ENCODE results near the gene MAPK8IP3.

The MAPK8IP3 gene

DNA sequence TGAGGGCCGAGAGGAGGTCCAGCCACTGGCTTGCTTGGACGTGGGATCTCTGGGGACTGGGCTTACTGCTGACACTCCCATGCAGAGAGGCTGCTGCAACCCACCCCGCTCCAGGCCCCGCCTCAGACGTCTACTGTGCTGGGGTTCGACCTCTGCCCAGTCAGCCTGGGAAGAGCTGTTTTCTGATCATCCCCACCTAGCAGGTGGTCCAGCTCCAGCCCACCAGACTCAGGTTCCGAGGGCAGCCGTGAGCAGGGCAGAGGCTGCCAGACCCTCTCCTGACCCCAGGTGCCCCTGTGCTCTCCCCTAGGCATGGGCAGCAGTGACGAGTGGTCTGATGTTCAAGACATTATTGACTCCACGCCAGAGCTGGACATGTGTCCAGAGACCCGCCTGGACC, 41.9 kb downstream of the MAPK8IP3 start:
- H3K36me3 Mint-ChIP-seq (ENCODE audit: low read depth), result peaks cover 86% of the 10 kb centered on the region
- H3K27ac Mint-ChIP-seq, result no peak overlapping the region
- H3K27me3 Mint-ChIP-seq, result no peaks in the 10 kb centered on the region
- no peaks in the 10 kb centered on the region for H3K4me1 Mint-ChIP-seq (ENCODE audit: low read depth)
- DNase-seq, result no peak
- no peaks in the 10 kb centered on the region for H3K9me3 Mint-ChIP-seq
- H3K4me3 Mint-ChIP-seq, result no peak overlapping the region

DNA sequence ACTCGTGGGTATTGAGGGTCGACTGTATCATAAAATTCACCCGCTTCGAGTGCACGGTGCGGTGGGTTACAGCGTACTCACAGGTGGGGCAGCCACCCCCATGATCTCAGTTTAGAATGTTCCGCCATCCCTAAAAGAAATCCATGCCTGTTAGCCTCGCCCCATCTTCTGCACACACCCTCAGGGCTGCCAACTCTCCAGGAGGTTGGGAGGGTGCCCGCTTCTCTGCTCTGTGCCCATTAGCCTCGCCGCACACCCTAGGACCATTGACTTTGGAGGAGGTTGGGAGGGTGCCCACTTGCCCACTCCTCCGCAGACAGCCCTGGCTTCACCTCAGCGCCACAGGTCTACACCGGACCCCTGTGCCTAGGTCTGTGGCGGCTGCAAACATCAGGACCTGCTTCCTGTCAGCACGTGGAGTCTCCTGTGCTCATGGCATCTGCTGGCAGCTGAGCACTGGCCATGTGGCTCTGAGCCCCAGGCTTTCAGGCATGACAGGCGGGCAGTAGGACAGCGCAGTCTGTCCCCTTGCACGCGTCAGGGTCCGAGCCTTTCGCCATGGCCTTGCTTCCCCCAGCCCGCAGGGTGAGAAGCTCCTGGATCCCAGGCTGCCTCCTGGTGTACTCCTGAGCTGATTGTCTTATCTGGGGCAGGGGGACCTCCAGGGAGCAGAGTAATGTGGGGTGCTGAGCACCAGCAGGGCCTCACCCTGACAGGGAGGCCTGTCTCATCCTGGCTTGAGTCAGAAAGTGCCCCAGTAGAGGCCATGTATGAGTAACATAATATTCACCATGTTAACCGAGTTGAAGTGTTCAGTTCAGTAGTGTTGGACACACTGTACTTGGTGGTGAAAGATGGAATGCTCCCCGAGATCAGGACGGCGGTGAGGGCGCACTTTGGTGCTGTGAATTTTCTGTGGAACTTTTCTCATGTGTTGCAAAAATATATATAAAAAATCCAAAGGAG, 43.4 kb downstream of the MAPK8IP3 start:
- H3K4me3 Mint-ChIP-seq, result no peak overlapping the region
- no peak for DNase-seq
- H3K9me3 Mint-ChIP-seq, result no peaks in the 10 kb centered on the region
- H3K4me1 Mint-ChIP-seq (ENCODE audit: low read depth), result no peaks in the 10 kb centered on the region
- no peak overlapping the region for H3K27ac Mint-ChIP-seq
- no peaks in the 10 kb centered on the region for H3K27me3 Mint-ChIP-seq
- H3K36me3 Mint-ChIP-seq (ENCODE audit: low read depth), result peaks cover 84% of the 10 kb centered on the region

DNA sequence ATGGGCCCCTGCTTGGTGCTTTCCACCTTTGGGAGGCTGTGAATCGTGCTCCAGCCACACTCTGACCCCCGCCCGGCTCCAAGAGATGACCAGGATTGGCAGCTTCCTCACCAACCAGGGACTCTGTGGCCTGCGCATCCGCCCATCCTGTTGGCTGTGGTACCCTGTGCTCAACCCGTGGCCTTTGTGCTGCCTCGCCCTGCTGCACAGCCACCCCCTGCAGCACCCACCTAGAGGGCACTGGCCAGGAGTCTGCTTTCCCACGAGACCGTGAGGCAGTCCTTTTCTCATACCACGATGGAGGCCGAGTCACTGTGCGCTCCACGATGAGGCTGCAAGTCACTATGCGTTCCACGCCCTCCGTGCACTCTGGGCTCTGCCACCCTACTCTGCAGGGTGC, 46.0 kb downstream of the MAPK8IP3 start:
- Mint-ChIP-seq H3K4me3 (no peak overlapping the region), H3K4me1 (ENCODE audit: low read depth) (peaks cover 6% of the 10 kb centered on the region), H3K36me3 (ENCODE audit: low read depth) (peaks cover 82% of the 10 kb centered on the region), H3K9me3 (no peaks in the 10 kb centered on the region), H3K27ac (no peak overlapping the region), H3K27me3 (no peaks in the 10 kb centered on the region)
- no peak for DNase-seq

DNA sequence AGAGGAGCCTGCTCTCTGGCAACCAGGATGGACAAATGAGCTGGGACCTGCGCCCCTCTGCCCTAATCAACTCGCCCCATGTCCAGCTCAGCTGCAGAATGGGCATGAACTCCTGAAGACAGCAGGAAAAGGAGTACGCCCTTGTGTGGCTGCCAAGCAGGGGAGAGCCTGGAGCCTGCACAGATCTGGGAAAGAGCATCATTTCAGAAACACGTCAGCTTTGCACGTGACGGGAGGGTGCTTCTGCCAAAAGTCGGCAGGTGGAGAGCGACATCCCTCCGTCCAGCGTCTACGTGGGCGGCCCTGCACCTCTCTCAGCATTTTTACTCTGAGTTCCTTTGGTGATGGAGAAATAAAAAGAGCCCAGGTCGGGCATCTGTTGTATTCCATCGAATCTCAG, 46.9 kb downstream of the MAPK8IP3 start:
- H3K27ac Mint-ChIP-seq, result no peak overlapping the region
- H3K27me3 Mint-ChIP-seq, result no peaks in the 10 kb centered on the region
- peaks cover 14% of the 10 kb centered on the region for H3K4me1 Mint-ChIP-seq (ENCODE audit: low read depth)
- no peak for DNase-seq
- H3K9me3 Mint-ChIP-seq, result no peaks in the 10 kb centered on the region
- H3K4me3 Mint-ChIP-seq, result no peak overlapping the region
- peaks cover 74% of the 10 kb centered on the region for H3K36me3 Mint-ChIP-seq (ENCODE audit: low read depth)

DNA sequence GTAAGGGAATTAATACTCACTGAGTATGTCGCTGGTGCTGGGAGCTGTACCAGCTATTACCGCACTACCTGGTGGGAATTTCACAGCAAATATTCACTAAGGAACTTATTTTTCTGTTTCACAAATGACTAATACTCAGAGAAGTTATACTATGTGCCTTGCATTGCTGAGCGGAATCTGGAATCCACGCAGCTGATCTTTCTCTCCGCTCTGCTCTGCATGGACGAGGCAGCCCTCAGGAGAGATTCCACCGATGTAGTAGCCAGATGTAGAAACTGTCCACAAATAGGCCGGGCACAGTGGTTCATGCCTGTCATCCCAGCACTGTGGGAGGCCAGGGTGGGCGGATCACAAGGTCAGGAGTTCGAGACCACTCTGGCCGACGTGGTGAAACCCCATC, 48.2 kb downstream of the MAPK8IP3 start:
- Mint-ChIP-seq H3K4me3 (no peak overlapping the region), H3K27ac (no peak overlapping the region), H3K9me3 (no peaks in the 10 kb centered on the region), H3K4me1 (ENCODE audit: low read depth) (peaks cover 14% of the 10 kb centered on the region), H3K27me3 (no peaks in the 10 kb centered on the region), H3K36me3 (ENCODE audit: low read depth) (peaks cover 70% of the 10 kb centered on the region)
- DNase-seq, result no peak

DNA sequence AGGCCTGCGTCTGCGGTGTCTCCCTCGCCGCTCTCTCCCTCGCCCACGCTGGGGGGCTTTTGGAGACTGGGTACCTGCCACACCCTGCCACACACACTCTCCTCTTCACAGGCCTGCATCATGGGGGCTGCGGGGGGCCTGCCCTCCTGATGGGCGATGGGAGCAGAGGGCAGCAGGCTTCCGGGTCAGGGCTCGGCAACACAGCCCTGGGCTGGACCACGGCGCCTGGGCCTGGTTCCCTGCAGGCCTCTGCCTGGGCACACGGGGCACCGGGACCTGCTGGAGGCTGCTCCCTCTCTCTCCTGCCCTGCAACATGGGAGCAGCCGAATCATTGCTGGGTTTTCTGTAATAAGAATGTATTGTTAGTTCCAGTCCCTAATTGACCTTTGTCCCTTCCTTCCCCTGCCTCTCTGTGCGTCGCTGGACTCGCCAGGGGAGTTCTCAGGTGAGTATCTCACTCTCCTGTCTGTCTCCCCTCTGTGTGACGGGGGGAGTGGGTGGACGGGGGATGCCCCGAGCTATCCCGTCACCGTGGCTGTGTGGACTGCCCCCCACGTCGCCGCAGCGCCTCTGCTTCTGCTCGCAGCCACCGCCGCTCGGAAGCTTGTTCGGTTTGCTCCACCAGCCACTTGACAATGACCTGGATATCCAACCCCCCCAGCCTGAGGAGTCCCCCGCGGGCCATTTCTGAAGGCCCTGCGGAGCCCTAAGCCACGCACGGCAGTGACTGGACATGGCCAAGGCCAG, 51.9 kb downstream of the MAPK8IP3 start:
- Mint-ChIP-seq H3K4me1 (ENCODE audit: low read depth) (peaks cover 14% of the 10 kb centered on the region), H3K27me3 (no peaks in the 10 kb centered on the region), H3K36me3 (ENCODE audit: low read depth) (peaks cover 69% of the 10 kb centered on the region), H3K4me3 (no peak overlapping the region), H3K9me3 (no peaks in the 10 kb centered on the region), H3K27ac (no peak overlapping the region)
- DNase-seq, result no peak

DNA sequence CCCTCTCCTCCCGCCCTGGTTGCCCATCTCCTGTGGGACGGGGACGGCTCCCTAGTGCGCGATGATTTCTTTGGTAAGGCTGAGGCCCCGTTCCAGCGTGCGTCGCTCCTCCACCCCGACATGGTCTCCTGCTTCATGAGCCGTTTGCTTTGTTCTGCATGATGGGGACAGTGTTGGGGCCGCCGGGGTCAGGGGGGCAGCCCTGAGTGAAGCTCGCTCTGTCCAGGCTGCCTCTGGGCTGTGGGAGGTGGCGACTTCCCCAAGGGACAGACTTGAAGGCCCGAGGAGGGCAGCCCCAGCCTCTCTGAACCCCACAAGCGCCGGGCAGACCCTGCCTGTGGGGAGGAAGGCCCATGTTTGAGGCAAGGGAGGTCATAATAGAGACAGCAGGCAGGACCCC, 52.9 kb downstream of the MAPK8IP3 start:
- Mint-ChIP-seq H3K9me3 (no peaks in the 10 kb centered on the region), H3K4me1 (ENCODE audit: low read depth) (peaks cover 14% of the 10 kb centered on the region), H3K36me3 (ENCODE audit: low read depth) (peaks cover 66% of the 10 kb centered on the region), H3K4me3 (no peak overlapping the region), H3K27me3 (no peaks in the 10 kb centered on the region), H3K27ac (no peak overlapping the region)
- DNase-seq, result no peak

DNA sequence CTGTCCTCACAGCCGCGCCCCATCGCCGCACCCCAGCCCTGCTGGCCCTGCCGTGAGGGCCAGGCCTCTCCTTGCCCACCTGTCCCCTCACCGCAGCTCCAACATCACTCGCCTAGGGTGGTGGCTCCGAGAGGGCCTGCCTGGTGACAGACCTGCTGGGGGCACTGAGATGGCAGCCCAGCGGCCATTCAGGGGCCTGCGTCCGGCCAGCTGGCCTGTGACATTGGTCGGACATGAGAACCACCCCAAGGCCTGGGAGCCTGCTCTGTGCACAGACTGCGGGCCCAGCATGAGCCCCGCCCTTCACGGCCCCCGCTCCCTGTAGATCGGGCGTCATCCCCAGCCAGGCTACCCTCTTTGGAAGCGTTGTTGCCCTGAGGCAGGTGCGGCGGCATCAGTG, 53.5 kb downstream of the MAPK8IP3 start:
- Mint-ChIP-seq H3K4me1 (ENCODE audit: low read depth) (peaks cover 14% of the 10 kb centered on the region), H3K36me3 (ENCODE audit: low read depth) (peaks cover 61% of the 10 kb centered on the region), H3K9me3 (no peaks in the 10 kb centered on the region), H3K27me3 (no peaks in the 10 kb centered on the region), H3K4me3 (no peak overlapping the region), H3K27ac (no peak overlapping the region)
- no peak for DNase-seq

DNA sequence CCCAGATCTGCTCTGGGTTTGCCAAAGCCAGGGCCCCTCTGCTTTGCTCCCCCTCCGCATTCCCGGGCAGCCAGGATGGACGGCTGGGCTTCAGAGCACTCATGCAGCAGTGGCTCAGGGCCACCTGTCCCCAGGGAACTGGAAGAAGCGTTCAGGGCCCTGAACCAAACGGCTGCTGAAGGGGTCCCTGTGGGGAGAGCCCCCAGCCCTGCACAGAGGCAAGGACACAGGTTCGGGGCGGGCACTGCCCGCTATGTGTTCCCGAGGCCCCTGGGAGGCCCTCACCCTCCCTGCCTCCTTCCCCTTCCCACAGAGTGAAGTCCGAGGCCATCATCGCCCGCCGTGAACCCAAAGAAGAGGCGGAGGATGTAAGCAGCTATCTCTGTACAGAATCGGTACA, 54.9 kb downstream of the MAPK8IP3 start:
- DNase-seq, result no peak
- Mint-ChIP-seq H3K36me3 (ENCODE audit: low read depth) (peaks cover 62% of the 10 kb centered on the region), H3K9me3 (no peaks in the 10 kb centered on the region), H3K27ac (peak overlapping the region; percentile 28), H3K4me3 (no peak overlapping the region), H3K4me1 (ENCODE audit: low read depth) (peaks cover 13% of the 10 kb centered on the region), H3K27me3 (no peaks in the 10 kb centered on the region)

DNA sequence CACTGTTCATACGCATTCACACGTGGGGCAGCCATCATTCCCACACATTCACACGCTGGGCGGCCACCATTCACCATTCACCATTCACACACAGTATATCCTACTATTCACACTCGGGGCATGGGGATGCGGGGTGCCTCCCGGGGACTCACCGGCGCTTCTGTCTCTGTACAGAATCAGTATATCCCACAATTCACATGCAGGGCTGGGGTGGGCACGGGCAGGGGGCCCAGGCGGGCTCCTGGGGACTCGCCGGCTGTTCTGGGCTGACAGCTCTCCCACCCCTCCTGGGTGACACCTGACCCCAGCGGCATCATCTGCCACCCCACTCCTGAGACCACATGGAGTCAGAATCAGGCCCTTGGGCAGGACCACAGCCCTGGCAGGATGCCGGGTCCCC, 55.8 kb downstream of the MAPK8IP3 start:
- H3K36me3 Mint-ChIP-seq (ENCODE audit: low read depth), result peaks cover 63% of the 10 kb centered on the region
- no peaks in the 10 kb centered on the region for H3K9me3 Mint-ChIP-seq
- no peak overlapping the region for H3K27ac Mint-ChIP-seq
- no peaks in the 10 kb centered on the region for H3K27me3 Mint-ChIP-seq
- peaks cover 9% of the 10 kb centered on the region for H3K4me1 Mint-ChIP-seq (ENCODE audit: low read depth)
- no peak for DNase-seq
- H3K4me3 Mint-ChIP-seq, result no peak overlapping the region

DNA sequence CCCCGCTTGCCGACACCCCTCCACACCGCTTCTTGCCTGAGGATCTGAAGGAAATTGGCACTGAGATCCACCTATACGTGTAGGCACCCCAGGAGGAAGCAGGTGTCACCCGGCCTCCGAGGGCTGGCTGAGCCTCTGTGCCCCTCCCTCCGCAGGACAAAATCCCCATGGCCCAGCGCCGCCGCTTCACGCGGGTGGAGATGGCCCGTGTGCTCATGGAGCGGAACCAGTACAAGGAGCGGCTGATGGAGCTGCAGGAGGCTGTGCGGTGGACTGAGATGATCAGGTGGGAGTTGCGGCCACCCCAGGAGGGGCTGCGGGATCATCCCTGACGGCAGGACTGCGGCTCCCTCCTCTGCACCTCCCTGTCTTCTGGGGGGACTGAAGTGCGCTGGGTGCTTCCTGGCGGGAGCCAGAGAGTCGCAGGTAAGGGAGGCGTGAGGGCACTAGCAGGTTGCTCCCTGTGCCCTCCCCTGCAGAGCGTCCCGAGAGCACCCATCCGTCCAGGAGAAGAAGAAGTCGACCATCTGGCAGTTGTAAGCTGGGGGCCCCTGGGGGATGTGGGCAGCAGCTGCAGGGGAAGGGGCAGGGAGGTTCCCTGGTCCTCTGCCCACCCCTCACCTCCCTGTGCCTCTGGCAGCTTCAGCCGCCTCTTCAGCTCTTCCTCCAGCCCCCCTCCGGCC, 56.3 kb downstream of the MAPK8IP3 start:
- no peaks in the 10 kb centered on the region for H3K9me3 Mint-ChIP-seq
- no peak overlapping the region for H3K27ac Mint-ChIP-seq
- H3K4me3 Mint-ChIP-seq, result no peak overlapping the region
- no peaks in the 10 kb centered on the region for H3K27me3 Mint-ChIP-seq
- DNase-seq, result no peak
- H3K4me1 Mint-ChIP-seq (ENCODE audit: low read depth), result peaks cover 3% of the 10 kb centered on the region
- H3K36me3 Mint-ChIP-seq (ENCODE audit: low read depth), result peaks cover 67% of the 10 kb centered on the region

DNA sequence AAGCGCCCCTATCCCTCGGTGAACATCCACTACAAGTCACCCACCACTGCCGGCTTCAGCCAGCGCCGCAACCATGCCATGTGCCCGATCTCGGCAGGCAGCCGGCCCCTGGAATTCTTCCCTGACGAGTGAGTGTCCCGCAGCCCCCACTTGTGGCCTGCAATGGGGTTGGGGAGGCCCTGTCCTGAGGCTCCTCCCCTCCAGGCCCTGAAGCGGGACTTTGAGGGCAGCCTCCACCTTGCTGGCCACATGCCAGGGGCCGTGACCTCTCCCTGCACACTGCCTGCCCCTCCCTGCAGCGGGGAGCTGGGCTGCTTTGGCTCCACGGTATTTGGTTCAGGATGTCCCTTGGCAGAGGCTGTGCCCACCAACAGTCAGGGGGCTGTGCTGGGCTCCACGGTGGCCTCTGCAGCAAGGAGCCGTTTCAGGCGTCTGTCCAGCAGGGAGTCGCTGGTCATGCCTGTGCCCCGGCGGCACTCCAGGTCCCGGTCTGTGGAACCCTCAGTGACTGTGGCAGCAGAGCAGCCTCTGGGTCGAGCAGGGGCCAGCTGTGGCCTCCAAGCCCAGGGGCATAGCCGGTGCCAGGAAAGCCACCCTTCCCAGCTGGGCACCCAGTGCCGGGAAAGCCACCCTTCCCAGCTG, 57.0 kb downstream of the MAPK8IP3 start:
- Mint-ChIP-seq H3K27ac (no peak overlapping the region), H3K4me1 (ENCODE audit: low read depth) (no peaks in the 10 kb centered on the region), H3K9me3 (no peaks in the 10 kb centered on the region), H3K27me3 (no peaks in the 10 kb centered on the region), H3K4me3 (no peak overlapping the region), H3K36me3 (ENCODE audit: low read depth) (peaks cover 72% of the 10 kb centered on the region)
- DNase-seq, result no peak

DNA sequence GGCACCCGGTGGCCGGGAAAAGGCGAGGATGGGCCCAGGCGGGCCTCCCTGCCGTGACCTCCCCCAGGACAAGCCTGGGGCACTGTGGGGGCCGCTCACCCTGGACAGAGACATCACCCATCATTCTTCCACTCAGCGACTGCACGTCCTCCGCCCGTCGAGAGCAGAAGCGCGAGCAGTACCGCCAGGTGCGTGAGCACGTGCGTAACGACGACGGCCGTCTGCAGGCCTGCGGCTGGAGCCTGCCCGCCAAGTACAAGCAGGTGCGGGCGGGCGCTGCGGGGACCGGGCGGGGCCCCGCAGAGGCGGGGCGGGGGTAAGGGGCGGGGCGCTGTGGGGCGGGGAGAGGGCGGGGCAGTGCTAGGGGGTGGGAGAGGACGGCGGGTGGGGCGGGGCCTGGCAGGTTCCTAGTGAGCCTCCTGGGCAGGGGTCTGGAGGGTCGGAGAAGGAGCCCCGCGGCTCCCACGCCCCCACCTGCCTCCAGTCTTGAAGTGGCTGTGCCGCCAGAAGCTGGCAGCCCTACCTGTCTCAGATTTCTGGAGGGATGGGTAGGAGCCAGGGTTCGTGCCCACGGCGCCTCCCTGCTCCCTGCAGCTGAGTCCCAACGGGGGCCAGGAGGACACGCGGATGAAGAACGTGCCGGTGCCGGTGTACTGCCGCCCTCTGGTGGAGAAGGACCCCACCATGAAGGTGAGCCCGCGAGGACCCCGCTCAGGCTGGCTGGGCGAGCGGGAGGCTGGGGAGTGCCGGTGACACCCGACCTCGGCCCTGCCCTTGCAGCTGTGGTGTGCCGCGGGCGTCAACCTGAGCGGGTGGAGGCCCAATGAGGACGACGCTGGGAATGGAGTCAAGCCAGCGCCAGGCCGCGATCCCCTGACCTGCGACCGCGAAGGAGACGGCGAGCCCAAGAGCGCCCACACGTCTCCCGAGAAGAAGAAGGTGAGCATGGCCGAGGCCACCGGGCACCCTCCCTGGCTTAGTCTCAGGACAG, 57.8 kb downstream of the MAPK8IP3 start:
- no peak for DNase-seq
- Mint-ChIP-seq H3K4me3 (no peak overlapping the region), H3K4me1 (ENCODE audit: low read depth) (no peaks in the 10 kb centered on the region), H3K27me3 (no peaks in the 10 kb centered on the region), H3K9me3 (no peaks in the 10 kb centered on the region), H3K27ac (no peak overlapping the region), H3K36me3 (ENCODE audit: low read depth) (peaks cover 76% of the 10 kb centered on the region)

Data from activated T-cell treated with anti-CD3 and anti-CD28 coated beads, Interleukin-2, amount 50 U/mL, for 24 hours (primary cell).